ENCODE measurements around the gene CD27.

- TF ChIP-seq CTCF (IDR thresholded peaks at IDR 0.05) (no peak), POLR2A (IDR thresholded peaks at IDR 0.05) (no peak)
These were observed 13.7 kb downstream of the CD27 start for GRCh38 chr12:6458281-6459003.
